GM20431 (cell line): ENCODE data around the gene KCNJ4.

Experiments used
- in situ Hi-C: fragments of 300-500 bp; cut with MseI, MboI; formaldehyde crosslinking; loops from one replicate; pipeline ENCODE4 v1.15.0; 2020; ENCODE audit warnings: low sequenced_read_pairs; ENCODE audit not compliant: unreplicated experiment

Gene KCNJ4

DNA sequence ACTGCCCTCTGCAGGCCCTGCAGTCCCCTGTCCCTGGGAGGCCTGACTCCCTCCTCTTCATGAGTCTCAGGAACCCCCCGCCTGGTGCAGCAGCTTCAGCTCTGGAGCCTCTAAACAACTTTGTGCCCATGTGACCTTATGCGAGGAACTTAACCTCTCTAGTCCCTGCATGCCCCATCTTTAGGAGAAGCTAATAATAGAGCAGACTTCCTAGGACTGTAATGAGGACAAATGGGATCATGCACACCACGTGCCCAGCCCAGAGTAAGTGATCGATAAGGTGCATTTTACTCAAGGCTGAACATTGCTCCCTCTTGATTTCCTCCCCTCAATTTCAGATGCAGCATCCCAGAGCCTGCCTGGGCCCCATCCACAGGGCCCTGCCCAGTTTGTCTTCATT, 19.0 kb downstream of the KCNJ4 start:
- in situ Hi-C loops = no loop called here

DNA sequence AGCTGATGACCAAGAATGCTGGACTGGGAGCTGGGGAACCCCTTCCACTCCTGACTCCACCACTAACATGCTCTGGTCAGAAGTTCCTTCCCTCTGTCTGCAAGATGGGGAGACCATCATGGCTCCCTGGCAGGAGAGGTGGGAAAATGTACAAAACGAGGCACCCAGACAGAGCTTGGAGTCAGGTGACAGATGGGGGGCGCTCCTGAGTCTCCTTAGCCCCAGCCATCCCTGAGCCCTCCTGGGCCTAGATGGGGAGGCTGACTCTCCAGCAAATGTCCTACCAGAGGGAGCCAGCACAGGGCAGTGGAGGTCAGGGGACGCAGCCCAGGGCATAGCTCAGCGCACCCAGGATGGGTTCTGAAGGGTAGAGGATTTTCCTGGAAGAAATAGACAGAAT, 20.0 kb downstream of the KCNJ4 start:
- in situ Hi-C loops = no loop called here

GRCh38 chr22:38433871-38434270, 21.1 kb downstream of the KCNJ4 start:
- in situ Hi-C loops = no loop called here

DNA sequence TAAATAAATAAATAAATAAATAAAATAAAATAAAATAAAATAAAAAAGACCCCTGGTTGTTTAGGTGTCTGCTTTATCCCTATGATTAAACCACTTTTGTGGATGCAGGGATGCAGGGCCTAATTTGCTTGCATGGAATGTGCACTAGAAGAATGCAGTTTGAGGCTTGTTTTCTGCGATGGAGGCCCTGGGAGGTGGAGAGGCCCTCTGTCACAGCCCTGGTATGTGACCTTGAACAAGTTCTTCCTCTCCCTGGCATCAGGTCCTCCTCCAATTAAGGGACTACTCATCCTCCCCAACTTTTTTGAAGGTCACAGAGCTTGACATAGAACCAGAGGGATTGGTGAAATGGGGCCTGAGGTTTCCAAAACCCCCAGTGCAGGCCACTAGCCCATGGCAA, 22.7 kb downstream of the KCNJ4 start:
- in situ Hi-C loops = no loop called here

DNA sequence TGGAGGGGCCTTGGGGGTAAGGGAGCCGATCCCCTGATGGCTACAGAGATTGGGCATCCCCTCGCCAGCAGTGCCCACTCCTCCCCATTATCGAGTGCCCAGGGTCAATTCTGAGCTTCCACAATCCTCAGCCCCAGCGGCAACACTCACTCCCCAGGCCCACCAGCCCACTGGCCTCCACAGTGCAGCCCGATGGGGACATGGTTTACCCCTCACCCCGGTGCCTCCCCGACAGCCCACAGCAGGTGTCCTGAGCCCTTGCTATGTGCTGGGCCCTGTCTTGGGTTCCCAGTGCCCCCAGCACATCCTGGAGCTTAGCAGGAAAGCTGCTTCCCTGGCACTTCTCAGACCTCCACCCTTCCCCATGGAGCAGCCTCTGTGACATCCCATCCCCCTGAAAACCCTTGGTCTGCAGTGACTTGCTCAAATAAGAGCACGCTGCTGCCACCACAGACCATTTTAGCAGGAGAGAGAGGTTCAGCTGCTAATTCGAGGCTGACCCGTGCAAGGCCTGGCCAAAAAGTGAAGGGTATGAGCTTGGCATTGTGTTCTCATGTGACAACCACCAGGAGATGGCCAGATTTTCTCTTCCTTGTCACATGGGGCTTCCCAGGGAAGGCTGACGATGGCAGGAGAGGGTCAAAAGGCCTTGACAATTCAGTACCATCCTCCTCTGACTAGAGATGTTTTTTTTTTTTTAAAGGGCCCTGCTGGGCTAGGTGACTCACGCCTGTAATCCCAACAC, 23.6 kb downstream of the KCNJ4 start:
- in situ Hi-C loops = no loop called here

DNA sequence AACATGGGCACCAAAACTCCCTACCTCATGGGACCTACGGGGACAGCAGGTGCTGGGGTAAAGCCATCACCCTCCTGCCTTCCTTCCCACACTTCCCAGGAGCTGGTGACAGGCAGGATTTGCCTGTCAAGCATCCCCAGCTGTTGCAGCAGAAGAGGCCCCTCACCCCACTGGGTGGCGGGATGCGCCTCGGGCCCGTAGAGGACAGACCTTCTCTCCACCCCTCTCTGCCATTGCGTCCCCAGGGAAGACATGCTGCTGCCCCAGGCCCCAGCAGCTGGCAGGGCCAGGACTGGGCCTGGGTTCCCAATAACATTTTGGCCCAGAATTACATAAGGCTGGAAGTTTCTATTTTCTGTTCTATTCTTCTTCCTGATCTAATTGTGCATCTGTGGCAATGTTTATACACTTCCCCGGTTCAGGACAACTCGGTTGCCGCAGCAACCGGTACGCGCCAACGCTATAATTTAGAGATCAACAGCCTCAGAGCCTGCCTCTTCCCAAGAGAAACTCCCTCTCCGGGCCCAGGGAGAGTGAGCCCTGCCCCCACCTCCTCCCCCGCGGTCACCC, 25.4 kb downstream of the KCNJ4 start:
- in situ Hi-C loops = no loop called here

- in situ Hi-C loops = no loop called here
These were observed 26.3 kb downstream of the KCNJ4 start for GRCh38 chr22:38428714-38429113.

GRCh38 chr22:38427940-38428339, 27.1 kb downstream of the KCNJ4 start:
- in situ Hi-C loops = no loop called here

DNA sequence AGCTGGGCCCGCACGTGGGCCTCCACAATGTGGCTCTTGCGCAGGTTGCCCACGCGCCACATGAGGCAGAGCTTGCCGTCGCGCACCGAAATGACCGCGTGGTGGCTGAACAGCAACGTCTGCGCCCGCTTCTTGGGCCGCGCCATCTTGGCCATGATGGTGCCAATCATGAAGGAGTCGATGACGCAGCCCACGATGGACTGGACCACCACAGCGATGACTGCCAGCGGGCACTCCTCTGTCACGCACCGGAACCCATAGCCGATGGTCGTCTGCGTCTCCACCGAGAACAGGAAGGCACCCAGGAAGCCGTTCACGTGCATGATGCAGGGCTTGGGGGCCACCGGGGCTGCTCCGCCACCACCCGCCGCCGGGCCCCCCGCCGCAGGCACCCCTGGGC, 27.5 kb downstream of the KCNJ4 start:
- in situ Hi-C loops = no loop called here

DNA sequence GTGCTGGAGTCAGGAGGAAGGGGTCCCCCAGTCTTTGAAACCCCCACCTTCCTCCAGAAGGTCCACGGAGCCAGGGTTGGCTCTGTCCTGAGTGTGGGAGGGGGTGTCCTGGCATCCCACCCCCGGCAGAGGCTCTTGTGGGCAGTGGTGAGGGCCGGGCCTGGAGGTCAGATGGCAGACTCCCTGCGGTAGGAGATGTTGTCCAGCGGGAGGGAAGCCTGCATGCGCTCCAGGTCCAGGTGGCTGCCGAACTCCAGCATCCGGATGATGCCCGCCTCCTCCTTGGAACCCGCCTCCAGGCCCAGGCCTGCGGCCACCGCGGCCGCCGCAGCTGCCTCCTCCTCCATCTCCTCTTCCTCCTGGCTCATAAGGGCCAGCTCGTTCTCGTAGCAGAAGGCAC, 28.4 kb downstream of the KCNJ4 start:
- in situ Hi-C loops = no loop called here

GRCh38 chr22:38424525-38425080, 30.4 kb downstream of the KCNJ4 start:
- in situ Hi-C loops = no loop called here

GRCh38 chr22:38423512-38424503, 31.2 kb downstream of the KCNJ4 start:
- in situ Hi-C loops = no loop called here

DNA sequence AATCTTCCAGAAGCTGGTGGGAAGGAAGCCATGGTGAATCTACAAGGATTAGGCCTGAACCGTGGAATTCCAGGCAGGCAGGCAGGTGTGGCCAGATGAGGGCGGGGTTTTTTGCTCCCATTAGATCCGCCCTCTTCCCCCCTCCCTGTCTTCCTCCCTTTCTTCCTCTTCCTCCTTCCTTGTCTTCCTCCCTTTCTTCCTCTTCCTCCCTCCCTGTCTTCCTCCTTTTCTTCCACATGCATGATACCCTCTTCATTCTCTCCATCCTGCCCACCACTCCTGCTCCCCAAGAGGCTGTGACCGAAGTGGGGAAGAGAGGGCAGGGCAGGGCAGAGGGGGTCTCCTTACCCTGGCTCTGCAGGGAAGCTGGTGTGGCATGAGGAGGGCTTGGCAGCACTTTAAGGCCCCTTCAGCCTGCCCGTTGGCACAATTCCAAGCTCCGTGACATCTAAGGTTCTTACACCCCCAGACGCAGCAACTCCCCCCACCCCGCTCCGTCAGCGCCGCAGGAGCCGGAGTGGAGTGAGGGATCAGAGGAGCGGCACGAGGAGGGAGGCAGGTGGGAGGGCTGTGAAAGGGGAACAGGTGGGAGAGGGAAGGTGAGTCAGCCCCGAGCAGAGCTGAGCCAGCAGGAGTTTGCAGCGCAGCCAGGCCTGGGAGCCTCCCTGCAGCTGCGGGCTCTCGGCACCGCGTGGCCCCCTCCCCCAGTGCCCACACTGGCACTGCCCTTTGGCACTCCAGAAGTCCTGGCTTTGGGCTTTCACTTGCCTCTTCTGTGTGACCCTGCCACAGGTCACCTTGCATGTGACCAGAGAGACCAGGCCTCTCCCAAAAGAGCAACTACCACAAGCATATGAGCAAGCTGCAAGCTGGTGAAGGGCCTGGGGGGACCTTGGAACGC, 32.1 kb downstream of the KCNJ4 start:
- in situ Hi-C loops = no loop called here

DNA sequence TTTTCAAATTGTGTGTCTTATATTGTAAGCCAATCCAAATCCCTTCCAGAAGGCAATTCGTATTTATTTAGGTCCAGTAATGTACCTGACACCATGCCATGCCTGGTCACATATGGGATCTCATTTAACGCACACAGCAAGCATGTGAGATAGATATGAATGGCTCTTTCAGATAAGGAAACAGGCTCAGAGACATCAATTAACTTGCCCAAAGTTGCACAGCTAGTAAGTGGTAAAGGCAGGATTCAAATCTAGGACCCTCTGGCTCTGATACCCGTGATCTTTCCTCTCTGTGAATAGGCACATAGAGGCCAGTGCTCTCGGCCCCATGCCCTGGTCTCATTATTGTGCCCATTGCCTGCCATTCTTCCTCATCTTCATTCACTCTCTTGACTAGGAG, 34.3 kb downstream of the KCNJ4 start:
- in situ Hi-C loops = no loop called here

DNA sequence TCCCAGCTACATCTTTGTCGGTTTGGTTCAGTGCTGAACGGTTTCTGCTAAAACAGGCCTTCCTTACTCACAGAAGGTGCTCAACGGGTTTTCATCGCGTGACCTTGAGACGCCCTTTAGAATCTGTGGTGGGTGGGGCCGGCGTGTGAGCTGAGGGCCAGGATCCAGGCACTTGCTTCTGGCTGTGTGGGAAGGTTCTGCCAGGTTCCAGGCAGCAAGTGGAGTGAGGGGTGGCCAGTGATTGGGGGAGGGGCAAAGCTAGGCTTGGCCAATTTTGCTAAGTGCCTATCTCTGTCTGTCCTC, 35.2 kb downstream of the KCNJ4 start:
- in situ Hi-C loops = no loop called here

- in situ Hi-C loops = no loop called here
These were observed 35.7 kb downstream of the KCNJ4 start for GRCh38 chr22:38419121-38419857.

DNA sequence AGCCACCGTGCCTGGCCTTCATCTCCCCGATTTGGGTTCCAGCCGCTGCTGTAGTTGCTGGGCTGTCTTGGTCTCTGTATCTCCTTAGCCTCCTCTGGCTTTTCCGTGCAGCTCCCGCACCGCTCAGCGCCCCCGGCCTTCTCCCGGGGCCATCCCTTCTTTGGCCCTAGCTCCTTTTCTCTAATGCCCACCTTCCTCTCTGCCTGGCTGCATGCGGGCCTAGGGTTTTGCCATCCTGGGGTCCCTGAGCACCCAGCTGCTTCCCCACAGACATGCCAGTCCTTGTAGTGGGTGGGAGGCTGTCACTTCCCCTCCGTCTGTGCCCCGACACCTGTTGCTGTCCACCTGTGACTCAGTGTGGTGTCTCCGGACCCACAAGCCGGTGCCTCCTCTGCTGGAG, 36.4 kb downstream of the KCNJ4 start:
- in situ Hi-C loops = no loop called here

DNA sequence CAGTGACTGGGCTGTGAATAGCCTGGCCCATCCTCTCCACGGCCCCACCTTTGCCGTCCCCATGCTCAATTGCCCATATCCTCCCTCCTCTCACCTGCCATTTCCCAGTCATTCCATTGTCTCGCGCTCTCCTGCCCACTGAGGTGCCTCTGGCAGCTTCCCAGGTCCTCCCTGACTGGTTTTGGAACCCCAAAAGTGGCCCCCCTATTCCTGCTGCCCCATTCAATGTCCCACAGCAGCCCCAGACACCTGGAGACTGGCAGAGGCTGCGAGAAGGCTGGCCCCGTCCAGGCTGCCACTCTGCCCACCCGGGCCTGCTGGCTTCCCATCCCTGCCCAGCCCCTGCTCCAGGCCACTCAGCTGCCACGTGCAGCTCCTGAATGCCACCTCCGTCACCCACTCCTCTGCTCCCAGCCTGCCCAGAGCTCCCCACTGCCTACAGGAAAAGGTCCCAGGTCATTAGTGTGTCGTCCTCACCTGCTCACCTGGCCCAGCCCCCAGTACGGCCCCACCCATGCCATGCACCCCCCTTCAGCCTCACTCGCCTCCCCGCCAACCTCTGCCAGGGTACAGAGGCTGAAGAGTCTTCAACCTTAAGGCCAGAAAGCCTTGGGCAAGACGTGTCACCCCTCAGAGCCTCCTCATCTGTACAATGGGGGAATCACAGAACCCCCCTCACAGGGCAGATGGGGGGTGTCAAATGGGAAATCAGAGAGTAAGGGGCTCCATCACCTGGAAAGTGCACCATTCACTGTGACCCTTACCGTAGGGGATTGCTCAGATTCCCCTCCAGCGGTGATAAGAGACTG, 37.5 kb downstream of the KCNJ4 start:
- in situ Hi-C loops = no loop called here
